Neural progenitor cell (in vitro differentiated cells): Measurements from ENCODE around the gene MRC2. TPM values are rescaled to one million over a fixed set of nuclear protein-coding genes. Genes with fewer than 3 reads are reported as not detected.

Experiments used
- DNase-seq: peaks from one replicate; pipeline ENCODE4 v3.0.0-alpha.2; 2016; ENCODE audit warnings: low spot score
- H2AFZ ChIP-seq: fragments of 200-600 bp; sonication (generic); replicated peaks from 2 replicates; pipeline ENCODE4 v1.6.1; 2016; ENCODE audit warnings: antibody characterized with exemption
- H3F3A ChIP-seq: fragments of 200-600 bp; sonication (generic); 2 replicates; pipeline ENCODE4 v1.6.1; 2016; ENCODE audit warnings: antibody characterized with exemption, low read depth
- H3K27ac ChIP-seq: fragments of 200-600 bp; sonication (generic); 2 replicates; pipeline ENCODE4 v1.5.1; 2016; ENCODE audit warnings: mild to moderate bottlenecking
- H3K27me3 ChIP-seq: fragments of 200-600 bp; sonication (generic); 2 replicates; pipeline ENCODE4 v1.6.1; 2016; ENCODE audit warnings: mild to moderate bottlenecking, moderate library complexity
- H3K36me3 ChIP-seq: fragments of 200-600 bp; sonication (generic); 2 replicates; pipeline ENCODE4 v1.5.1; 2016
- H3K4me1 ChIP-seq: fragments of 200-600 bp; sonication (generic); 2 replicates; pipeline ENCODE4 v1.6.1; 2016; ENCODE audit warnings: mixed run types
- H3K4me2 ChIP-seq: fragments of 200-600 bp; sonication (generic); 2 replicates; pipeline ENCODE4 v1.6.1; 2016
- H3K4me3 ChIP-seq: fragments of 200-600 bp; sonication (generic); 2 replicates; pipeline ENCODE4 v1.5.1; 2016
- H3K79me2 ChIP-seq: fragments of 200-600 bp; sonication (generic); 2 replicates; pipeline ENCODE4 v1.6.1; 2016; ENCODE audit warnings: low read depth
- H3K9ac ChIP-seq: fragments of 200-600 bp; sonication (generic); 2 replicates; pipeline ENCODE4 v1.6.1; 2016
- H3K9me3 ChIP-seq: fragments of 200-600 bp; sonication (generic); 2 replicates; pipeline ENCODE4 v1.5.1; 2016; ENCODE audit warnings: low read depth
- H4K20me1 ChIP-seq: fragments of 200-600 bp; sonication (generic); 2 replicates; pipeline ENCODE4 v1.6.1; 2016; ENCODE audit warnings: low read depth
- H3K27ac Mint-ChIP-seq: 3 replicates; pipeline ENCODE4 v1.8.0; 2021; ENCODE audit warnings: mixed read lengths
- H3K27me3 Mint-ChIP-seq: 2 replicates; pipeline ENCODE4 v1.8.0; 2022; ENCODE audit warnings: low read depth, mild to moderate bottlenecking, inconsistent platforms, moderate library complexity, mixed read lengths; ENCODE audit not compliant: insufficient read depth
- H3K36me3 Mint-ChIP-seq: 3 replicates; pipeline ENCODE4 v1.8.0; 2021; ENCODE audit warnings: mixed read lengths
- H3K4me1 Mint-ChIP-seq: 3 replicates; pipeline ENCODE4 v1.8.0; 2021; ENCODE audit warnings: mixed read lengths
- H3K4me3 Mint-ChIP-seq: 3 replicates; pipeline ENCODE4 v1.8.0; 2021; ENCODE audit warnings: mild to moderate bottlenecking, moderate library complexity, mixed read lengths
- H3K9me3 Mint-ChIP-seq: 3 replicates; pipeline ENCODE4 v1.8.0; 2020; ENCODE audit warnings: mixed read lengths
- EZH2 ChIP-seq: fragments of 200-600 bp; sonication (generic); IDR thresholded peaks from 2 replicates; pipeline ENCODE4 v1.6.1; 2017; ENCODE audit warnings: antibody characterized with exemption, mild to moderate bottlenecking, moderate library complexity
- EZH2phosphoT487 ChIP-seq: fragments of 200-600 bp; sonication (generic); IDR thresholded peaks from 2 replicates; pipeline ENCODE4 v1.6.1; 2017; ENCODE audit warnings: antibody characterized with exemption
- total RNA-seq: library from RNA; depleted of rRNA; stranded (reverse); fragments of >200 nt; gene quantifications from 2 replicates; pipeline ENCODE4 v1.2.3, GENCODE V29; 2015; ENCODE audit warnings: low replicate concordance
- TF ChIP-seq, protein P1 (sequence below): fragments of 200-600 bp; sonication (generic); IDR thresholded peaks from 2 replicates; pipeline ENCODE4 v1.5.1; 2017; ENCODE audit warnings: antibody characterized with exemption, mild to moderate bottlenecking

MRC2 gene
- total RNA-seq, 1 donor from 2014 or later: 24.6 TPM

DNA sequence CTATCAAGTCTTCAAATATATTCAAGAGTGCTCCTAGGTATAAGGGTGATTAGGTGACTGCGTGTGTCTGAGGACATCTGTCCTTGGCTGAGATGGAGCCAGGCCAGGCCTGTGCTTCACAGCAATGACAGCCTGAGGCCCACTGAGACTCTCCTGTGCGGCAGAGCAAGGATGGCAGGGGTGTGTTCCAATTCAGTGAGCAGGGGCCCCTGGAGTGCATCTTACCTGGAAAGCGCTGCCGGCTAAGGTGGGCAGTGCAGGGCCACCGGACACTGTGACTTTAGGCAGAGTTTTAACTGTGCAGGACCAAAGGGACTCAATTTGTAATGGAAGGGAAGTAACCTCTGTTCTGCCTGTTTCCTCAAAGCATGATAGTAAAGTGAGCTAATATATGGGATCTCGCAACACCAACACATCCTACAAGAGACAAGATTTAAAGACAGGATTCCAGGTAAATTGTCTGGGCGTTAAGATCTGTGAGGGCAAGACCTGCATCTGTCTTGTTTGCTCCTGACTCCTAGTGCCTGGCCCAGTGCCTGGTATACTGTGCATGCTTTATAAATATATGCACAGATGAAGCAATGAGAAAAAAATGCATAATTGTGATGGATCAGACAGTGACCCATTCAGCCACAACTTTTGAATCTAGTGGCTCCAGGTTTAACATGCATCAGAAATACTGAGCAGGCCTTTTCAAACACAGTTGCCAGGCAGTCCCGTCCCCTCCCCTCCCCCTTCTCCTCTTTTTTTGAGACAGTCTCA, 86.7 kb downstream of the MRC2 start:
- H3K4me3 Mint-ChIP-seq: no peak overlapping the region
- Histone ChIP-seq H2AFZ (peak overlapping the region; percentile 69), H3K4me1 (peaks cover 9% of the 10 kb centered on the region), H3K27ac (no peak overlapping the region), H3K79me2 (no peaks in the 10 kb centered on the region), H3K9me3 (no peaks in the 10 kb centered on the region), H3K27me3 (no peaks in the 10 kb centered on the region), H4K20me1 (no peaks in the 10 kb centered on the region), H3K36me3 (no peaks in the 10 kb centered on the region), H3K9ac (no peak overlapping the region), H3K4me2 (no peak overlapping the region), H3F3A (no peaks in the 10 kb centered on the region), H3K4me3 (no peak overlapping the region)
- TF ChIP-seq EZH2phosphoT487 (no peak), EZH2 (no peak)
- TF ChIP-seq, protein P1, sequence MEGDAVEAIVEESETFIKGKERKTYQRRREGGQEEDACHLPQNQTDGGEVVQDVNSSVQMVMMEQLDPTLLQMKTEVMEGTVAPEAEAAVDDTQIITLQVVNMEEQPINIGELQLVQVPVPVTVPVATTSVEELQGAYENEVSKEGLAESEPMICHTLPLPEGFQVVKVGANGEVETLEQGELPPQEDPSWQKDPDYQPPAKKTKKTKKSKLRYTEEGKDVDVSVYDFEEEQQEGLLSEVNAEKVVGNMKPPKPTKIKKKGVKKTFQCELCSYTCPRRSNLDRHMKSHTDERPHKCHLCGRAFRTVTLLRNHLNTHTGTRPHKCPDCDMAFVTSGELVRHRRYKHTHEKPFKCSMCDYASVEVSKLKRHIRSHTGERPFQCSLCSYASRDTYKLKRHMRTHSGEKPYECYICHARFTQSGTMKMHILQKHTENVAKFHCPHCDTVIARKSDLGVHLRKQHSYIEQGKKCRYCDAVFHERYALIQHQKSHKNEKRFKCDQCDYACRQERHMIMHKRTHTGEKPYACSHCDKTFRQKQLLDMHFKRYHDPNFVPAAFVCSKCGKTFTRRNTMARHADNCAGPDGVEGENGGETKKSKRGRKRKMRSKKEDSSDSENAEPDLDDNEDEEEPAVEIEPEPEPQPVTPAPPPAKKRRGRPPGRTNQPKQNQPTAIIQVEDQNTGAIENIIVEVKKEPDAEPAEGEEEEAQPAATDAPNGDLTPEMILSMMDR: no peak
- H3K9me3 Mint-ChIP-seq: peaks cover 10% of the 10 kb centered on the region
- peaks cover 14% of the 10 kb centered on the region for H3K4me1 Mint-ChIP-seq
- DNase-seq: no peak
- H3K27ac Mint-ChIP-seq: no peak overlapping the region
- no peaks in the 10 kb centered on the region for H3K36me3 Mint-ChIP-seq
- peaks cover 3% of the 10 kb centered on the region for H3K27me3 Mint-ChIP-seq

DNA sequence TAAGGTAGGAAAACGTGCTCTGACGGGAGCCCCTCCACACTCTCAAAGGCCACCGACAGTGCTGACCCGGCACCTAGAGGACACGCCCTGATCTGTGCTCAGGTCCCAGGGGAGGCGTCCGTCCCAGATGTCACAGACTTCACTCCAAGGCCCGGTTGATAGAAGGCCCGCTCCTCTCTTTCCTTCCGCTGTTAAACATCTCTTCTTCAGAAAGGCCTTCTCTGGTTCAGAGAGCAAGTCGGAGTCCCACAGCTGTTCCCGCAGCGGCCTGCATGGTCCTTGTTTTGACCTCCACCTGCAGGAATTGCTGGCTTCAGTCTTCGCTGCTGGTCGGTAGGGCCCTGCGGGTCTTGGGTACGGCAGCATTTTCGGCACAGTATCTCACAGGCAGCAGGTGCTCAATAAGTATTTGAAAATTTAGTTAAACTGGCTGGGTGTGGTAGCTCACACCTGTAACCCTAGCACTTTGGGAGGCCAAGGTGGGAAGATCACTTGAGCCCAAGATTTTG, 88.5 kb downstream of the MRC2 start:
- Mint-ChIP-seq H3K9me3 (peaks cover 7% of the 10 kb centered on the region), H3K4me3 (no peak overlapping the region), H3K27ac (no peak overlapping the region), H3K36me3 (no peaks in the 10 kb centered on the region), H3K4me1 (peaks cover 14% of the 10 kb centered on the region), H3K27me3 (no peaks in the 10 kb centered on the region)
- Histone ChIP-seq H3K9me3 (no peaks in the 10 kb centered on the region), H4K20me1 (no peaks in the 10 kb centered on the region), H3K27me3 (no peaks in the 10 kb centered on the region), H3K79me2 (no peaks in the 10 kb centered on the region), H2AFZ (no peak overlapping the region), H3K27ac (no peak overlapping the region), H3K4me1 (peaks cover 9% of the 10 kb centered on the region), H3K4me2 (no peak overlapping the region), H3F3A (no peaks in the 10 kb centered on the region), H3K9ac (no peak overlapping the region), H3K4me3 (no peak overlapping the region), H3K36me3 (no peaks in the 10 kb centered on the region)
- DNase-seq: no peak
- TF ChIP-seq EZH2phosphoT487 (no peak), EZH2 (no peak)
- TF ChIP-seq, protein P1: no peak

DNA sequence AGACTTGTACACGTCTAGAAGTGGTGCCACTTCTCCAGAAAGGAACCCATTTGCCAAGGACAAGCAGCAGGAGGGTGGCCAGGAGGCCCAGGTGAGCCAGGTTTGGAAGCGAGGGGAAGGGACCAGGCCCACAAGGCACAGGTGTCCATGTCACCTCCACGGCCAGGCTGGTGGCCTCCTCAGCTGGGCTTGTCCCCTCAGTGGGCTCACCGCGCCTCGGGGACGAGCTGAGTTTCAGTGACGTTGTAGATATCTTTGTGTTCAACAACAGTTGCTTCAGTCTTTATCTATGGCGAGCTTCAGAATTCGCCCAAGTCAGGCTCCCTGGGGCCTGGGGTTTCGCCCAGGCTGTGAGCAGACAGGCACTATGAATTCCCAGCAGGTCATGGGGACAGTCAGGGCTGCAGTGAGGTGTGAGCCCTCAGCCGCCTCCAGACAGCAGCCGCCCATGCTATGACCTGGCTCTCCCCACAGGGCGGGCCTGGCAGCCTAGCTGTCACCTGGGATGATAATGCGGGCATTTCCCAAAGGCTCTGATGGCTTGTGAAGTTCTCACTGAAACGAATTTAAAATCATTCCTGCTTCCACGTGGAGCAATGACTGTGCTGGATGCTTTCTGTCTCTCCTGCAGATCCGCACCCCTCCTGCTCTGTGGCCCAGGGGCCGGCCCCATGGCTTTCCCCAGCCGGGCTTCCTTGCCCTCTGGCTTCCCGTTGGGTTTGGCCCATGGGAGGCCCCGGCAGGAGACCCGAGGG, 89.5 kb downstream of the MRC2 start:
- Histone ChIP-seq H3K4me2 (no peak overlapping the region), H3K27me3 (no peaks in the 10 kb centered on the region), H3K9me3 (no peaks in the 10 kb centered on the region), H3K36me3 (no peaks in the 10 kb centered on the region), H3F3A (no peaks in the 10 kb centered on the region), H3K27ac (no peak overlapping the region), H4K20me1 (no peaks in the 10 kb centered on the region), H3K9ac (no peak overlapping the region), H3K79me2 (no peaks in the 10 kb centered on the region), H3K4me1 (peaks cover 9% of the 10 kb centered on the region), H3K4me3 (no peak overlapping the region), H2AFZ (no peak overlapping the region)
- no peaks in the 10 kb centered on the region for H3K36me3 Mint-ChIP-seq
- TF ChIP-seq EZH2: no peak
- TF ChIP-seq EZH2phosphoT487: no peak
- TF ChIP-seq, protein P1: no peak
- peaks cover 9% of the 10 kb centered on the region for H3K9me3 Mint-ChIP-seq
- H3K4me3 Mint-ChIP-seq: no peak overlapping the region
- no peak for DNase-seq
- H3K27ac Mint-ChIP-seq: no peak overlapping the region
- peaks cover 14% of the 10 kb centered on the region for H3K4me1 Mint-ChIP-seq
- peaks cover 3% of the 10 kb centered on the region for H3K27me3 Mint-ChIP-seq
